Ramos (cell line): ENCODE measurements around the gene GLRA3.

ENCODE experiments used
- in situ Hi-C: fragments of 300-500 bp; cut with MboI; formaldehyde crosslinking; loops from one replicate; pipeline ENCODE4 v1.14.3; 2022; ENCODE audit warnings: low sequenced_read_pairs; ENCODE audit not compliant: unreplicated experiment

GLRA3 gene

GRCh38 chr4:174673865-174674264 is 155.2 kb downstream of the GLRA3 start:
- in situ Hi-C loops: no loop called here

DNA sequence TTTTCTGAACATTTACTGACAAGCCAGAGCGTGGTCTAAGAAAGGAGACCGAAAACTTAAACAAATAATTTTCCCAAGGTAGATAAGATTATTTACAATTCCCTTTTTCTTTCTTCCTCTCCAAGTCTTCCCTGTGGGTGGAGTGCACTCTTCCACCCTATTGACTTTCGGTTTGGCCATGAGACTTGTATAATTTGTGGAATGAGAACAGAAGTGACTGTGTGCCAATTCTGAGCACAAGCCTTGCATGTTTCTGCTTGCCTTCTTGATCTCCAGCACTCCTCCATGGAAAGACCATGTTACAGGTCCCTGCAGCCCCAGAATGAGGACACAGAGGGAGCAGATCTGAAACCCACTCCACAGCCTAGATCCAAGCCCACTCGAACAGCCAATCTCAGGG is 156.8 kb downstream of the GLRA3 start:
- in situ Hi-C loops: no loop called here

DNA sequence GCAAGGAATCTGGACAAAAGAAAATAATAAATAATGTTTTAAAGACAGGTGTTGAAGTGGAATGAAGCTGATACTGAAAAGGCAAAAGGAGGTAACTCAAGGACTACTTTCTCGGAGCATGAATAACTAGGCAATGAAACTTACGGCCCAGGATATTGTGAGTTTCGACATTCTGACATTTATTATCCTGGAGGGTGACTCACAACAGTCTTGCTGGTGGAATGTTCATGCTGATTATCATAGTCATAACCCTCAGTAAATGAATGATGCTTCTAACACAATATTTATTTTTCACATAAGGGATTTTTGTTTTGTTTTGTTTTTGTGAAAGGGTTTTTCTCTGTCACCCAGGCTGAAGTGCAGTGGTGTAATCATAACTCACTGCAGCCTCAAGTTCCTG is 159.8 kb downstream of the GLRA3 start:
- in situ Hi-C loops: no loop called here

DNA sequence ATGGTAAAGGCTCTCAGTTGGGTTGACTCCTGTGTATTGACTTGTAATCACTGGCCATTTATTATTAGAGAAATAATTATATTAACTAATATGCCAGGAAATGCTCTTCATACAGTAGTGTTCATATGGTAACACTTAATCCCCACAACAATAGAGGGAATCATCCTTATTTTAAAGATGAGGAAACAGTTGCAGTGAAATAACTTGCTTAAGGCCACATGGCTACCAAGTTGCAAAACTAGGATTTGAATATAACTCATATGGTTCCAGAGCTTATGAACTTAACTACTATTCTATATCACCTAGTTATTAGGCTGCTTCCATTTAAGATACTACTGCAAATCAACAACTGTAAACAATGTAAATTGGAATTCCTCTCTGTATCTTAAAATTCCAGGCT is 163.2 kb downstream of the GLRA3 start:
- in situ Hi-C loops: no loop called here

DNA sequence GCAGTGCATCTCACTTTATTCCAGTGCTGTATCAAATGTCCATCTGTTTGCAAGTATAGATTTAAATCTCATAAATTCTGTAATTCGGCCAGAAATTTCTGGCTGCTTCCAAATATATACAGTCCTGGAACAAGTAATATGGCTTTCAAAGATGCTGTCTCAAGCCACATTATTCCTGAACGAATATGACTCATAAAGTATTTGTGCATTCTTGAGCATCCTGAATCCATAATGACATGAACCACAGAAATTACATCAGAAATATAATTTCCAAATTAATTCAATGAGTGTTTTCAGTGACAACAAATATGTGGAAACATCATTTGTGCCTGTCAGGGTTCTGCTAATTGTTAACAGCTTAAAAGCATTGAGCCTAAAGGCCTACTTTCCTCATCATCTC is 165.8 kb downstream of the GLRA3 start:
- in situ Hi-C loops: no loop called here

GRCh38 chr4:174658246-174658645 is 170.8 kb downstream of the GLRA3 start:
- in situ Hi-C loops: no loop called here

DNA sequence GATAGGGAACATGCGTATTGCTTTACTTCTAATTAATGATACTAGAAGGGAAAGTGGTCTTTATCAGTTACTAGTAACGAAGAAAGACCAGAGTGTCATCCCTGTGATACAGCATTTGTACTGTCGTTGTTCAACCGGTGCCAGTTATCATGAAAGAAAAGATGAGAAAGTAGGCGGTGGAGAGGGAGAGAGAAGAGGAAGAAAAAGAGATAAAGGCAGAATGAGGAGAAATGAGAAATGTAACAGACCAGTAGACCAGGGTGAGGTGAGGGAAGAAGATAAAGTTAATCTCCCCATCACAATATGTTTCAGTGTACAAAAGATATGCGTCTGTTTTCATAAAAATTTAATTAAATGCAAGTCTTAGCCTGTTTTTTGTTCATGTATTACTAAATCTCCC is 171.6 kb downstream of the GLRA3 start:
- in situ Hi-C loops: no loop called here

DNA sequence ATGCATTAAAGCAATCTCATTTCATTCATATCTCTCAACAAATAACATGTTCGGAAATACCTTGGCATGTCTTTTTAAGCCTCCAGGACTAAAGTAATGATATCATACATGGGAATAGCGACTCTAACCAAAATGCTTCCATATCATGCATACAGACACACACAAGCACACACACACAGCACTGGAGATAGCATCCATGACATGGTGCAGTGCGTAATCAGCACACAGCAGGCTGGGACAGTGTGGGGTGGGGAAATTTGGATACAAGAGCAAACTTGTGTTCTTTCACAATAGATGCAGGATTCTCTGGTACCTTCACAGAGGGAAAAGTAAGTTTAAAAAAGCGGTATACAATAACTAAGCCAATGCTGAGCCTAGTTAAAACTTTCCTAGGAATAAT is 174.4 kb downstream of the GLRA3 start:
- in situ Hi-C loops: no loop called here

DNA sequence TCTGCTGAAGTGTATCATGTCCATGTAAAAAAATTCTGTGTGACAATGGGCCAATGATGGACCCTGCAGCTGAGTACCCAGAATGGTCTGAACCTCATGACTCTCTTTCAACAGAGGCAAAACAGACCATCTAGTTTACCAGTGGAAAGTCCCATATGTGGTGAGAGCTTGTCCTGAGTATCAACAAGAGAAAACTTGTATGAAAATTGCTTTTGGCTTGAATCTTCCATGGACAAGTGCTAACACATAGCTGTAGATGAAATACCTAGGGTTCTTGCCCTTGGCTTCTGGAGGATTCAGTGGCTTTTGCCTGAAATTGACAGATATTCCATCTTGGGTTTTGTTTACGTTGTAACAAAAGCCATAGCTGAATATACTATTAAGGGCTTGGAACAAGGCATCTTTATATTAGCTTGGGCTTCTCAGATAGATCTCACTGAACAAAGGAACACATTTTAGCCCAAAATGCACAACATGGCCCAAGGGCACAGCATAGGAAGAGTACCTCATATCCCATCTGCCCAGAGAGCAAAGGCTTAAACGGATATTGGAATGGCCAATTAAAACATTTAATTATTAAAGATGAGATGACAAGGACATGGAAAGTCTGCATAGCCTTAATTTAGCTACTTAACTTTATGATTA is 178.2 kb downstream of the GLRA3 start:
- in situ Hi-C loops: no loop called here

GRCh38 chr4:174648812-174649211 is 180.2 kb downstream of the GLRA3 start:
- in situ Hi-C loops: loop anchor here (25.0 kb wide), 1 partner anchor 287 kb away; no protein-coding TSS in a partner anchor

- in situ Hi-C loops: loop anchor here (25.0 kb wide), 1 partner anchor 284 kb away; no protein-coding TSS in a partner anchor
Observed at GRCh38 chr4:174646326-174646725, 182.7 kb downstream of the GLRA3 start.

- in situ Hi-C loops: loop anchor here (25.0 kb wide), 1 partner anchor 278 kb away; no protein-coding TSS in a partner anchor
Observed at GRCh38 chr4:174640146-174640545, 188.9 kb downstream of the GLRA3 start.

- in situ Hi-C loops: loop anchor here (25.0 kb wide), 1 partner anchor 273 kb away; no protein-coding TSS in a partner anchor
Observed at GRCh38 chr4:174635732-174636131, 193.3 kb downstream of the GLRA3 start.

GRCh38 chr4:174633399-174633798 is 195.6 kb downstream of the GLRA3 start:
- in situ Hi-C loops: loop anchor here (25.0 kb wide), 1 partner anchor 271 kb away; no protein-coding TSS in a partner anchor

DNA sequence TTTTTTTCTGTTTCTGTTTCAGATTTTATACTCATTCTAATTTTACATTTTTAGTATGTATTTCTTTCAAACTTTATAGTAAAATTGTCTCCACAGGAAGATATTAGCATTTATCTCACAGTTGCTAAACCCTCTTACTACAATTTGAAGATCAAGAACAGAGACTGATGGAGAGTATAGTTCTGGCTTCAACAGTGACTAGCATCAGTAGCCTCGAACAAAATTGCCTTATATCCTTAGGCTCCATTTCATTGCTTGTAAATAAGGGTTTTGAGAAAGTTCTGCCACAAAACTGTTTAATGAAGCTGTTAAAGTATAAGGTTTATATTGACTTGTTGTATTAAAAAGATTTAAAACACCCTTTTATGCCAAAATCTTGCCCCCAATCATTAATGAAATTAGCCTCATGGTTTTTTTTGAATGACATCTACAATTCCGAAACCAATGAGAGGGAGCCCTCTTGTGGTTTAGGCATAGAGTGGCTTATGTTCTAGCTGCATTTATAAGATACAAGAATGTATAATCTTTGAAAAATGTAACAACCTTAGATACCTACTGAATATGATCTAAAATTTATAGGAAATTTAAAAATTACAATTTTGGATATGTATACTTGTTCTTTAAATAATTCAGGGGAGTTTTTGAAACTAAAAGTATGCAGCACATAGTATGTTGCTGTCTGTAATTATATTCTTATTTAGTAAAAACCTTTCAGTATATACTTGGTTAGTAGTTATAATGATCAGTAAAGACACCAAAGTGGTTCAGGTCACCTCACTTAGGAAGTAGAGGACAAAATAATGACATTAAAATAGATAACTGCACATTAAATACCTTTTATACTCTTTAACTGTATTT is 196.9 kb downstream of the GLRA3 start:
- in situ Hi-C loops: loop anchor here (25.0 kb wide), 1 partner anchor 270 kb away; no protein-coding TSS in a partner anchor

DNA sequence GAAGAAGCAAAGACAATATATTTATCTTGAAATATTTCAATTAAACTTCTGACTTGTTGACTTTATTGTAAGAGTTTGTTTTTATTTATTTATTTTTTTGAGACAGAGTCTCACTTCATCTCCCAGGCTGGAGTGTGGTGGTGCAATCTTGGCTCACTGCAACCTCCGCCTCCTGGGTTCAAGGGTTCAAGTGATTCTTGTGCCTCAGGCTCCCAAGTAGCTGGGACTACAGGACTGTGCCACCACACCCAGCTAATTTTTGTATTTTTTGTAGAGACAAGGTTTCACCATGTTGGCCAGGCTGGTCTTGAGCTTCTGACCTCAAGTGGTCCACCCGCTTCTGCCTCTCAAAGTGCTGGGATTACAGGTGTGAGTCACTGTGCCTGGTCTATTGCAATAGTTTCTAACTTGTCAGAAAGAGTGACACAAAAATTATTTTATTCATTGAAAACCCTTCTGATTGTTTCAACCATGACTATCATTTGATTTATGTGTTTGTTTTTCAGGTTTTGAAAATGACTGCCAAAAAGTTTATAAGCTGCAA is 199.1 kb downstream of the GLRA3 start:
- in situ Hi-C loops: loop anchor here (25.0 kb wide), 1 partner anchor 268 kb away; no protein-coding TSS in a partner anchor

GRCh38 chr4:174629265-174629664 is 199.8 kb downstream of the GLRA3 start:
- in situ Hi-C loops: loop anchor here (25.0 kb wide), 1 partner anchor 267 kb away; no protein-coding TSS in a partner anchor

DNA sequence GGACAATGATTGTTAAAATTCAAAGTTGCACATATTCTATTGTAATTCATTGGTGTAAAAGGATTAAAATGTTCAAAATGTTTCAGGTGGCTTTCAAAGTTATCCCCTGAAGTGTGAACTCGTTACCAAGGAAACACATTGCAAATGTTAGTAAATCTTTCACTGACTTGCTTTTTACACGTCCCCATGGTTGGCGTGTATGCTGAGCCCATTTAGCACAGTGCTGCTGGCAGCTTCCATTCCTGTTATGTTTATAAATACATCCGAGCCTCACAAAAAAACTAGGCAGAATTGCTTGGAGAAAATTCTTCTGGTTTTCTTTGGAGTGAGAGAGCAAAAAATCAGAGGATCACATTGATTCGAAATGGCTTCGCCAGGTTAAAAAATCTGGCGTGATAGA is 200.9 kb downstream of the GLRA3 start:
- in situ Hi-C loops: loop anchor here (25.0 kb wide), 1 partner anchor 266 kb away; no protein-coding TSS in a partner anchor

DNA sequence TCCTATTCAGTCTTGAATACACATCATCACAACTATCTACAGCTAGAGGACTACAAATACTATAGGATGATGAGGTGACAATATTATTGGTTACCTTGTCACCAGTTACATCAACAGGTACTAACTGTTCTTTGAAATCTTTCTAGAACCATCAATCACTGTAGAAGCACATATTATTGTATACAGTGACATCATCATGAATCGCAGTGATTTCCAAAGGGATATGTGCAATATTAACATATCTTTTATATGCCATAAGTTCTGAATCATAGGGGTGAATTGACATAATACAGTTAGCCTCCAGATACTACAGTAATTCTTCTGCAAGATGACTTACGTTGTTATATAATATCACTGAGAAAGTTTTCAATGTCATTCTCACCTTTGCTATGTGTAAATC is 201.6 kb downstream of the GLRA3 start:
- in situ Hi-C loops: loop anchor here (25.0 kb wide), 1 partner anchor 265 kb away; no protein-coding TSS in a partner anchor

DNA sequence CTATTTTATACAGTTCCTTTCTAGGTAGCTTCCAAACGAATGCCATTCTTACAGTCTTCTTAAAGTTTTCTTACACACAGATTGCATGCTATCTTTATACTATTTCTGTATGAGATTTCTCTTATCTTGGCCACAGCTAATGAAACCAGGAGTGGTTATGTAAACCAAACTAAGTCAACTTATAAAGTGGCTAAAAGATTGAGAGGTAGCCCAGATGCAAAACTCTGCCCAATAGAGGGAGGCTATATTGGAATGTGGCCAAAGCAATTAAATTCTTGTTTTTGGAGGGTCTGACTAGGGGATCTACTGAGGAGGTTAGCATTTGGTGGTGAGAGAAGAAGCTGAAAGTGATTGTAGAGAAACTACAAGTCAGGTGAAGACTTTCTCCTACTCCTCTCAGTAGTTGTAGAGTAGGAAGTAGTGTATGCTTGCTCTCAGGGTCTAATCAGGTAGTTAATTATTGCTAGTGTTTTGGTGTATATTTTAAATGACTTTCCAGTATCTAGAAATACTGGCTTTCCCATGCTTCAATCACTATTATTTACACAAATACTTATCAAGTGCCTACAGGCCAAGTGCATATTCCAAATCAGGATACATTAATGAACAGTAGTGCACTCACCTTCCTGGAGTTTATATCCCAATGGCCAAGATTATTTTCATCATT is 202.6 kb downstream of the GLRA3 start:
- in situ Hi-C loops: loop anchor here (25.0 kb wide), 1 partner anchor 264 kb away; no protein-coding TSS in a partner anchor
